ENCODE measurements around the gene PSME3IP1. TPM values are rescaled to one million over a fixed set of nuclear protein-coding genes. Genes with fewer than 3 reads are reported as not detected.

Gene PSME3IP1
- total RNA-seq, 1 experiment from 2014 or later: 103 TPM

DNA sequence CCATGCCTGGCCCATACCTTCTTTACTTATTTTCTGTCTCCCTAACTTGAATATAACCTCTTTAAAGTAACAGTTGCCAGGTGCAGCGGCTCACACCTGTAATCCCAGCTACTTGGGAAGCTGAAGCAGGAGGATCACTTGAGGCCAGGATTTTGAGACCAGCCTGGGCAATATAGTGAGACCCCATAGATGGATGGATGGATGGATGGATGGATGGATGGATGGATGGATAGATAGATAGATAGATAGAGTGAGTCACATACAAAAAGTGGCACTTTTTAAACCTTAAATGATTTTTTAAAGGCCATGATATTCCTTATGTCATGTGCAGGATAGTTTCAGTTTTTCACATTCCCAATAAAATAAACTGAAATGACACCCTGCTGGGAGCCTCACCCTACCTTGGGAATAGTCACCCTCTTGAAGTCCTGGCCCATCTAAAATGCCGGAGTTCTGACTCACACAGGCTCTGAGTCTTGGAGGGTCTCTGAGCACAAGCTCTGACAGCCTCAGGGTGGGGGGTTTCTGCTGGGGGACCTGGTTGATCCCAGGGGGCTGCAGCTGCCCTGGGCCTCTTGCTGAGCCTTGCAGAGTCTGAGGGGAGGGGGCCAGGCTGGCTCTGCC lies 67.3 kb downstream of the PSME3IP1 start:
- no CpG with 5 or more reads among the region's 2 CpGs for WGBS (ENCODE audit: extremely low coverage, insufficient read length, low lambda C conversion rate)
- Histone ChIP-seq H4K8ac (replicated peaks; ENCODE audit: insufficient read length, low read depth, low read length) (no peak overlapping the region), H3T11ph (ENCODE audit: low read length) (no peak overlapping the region), H2BK120ac (ENCODE audit: low read depth, low read length, poor library complexity, severe bottlenecking) (no peak overlapping the region), H3K56ac (ENCODE audit: insufficient read length, low read depth, low read length) (no peak overlapping the region), H3K4me2 (ENCODE audit: insufficient read depth, insufficient read length, low read length) (no peak overlapping the region), H3K23me2 (ENCODE audit: insufficient read length, low read depth, low read length, poor library complexity, severe bottlenecking) (no peaks in the 10 kb centered on the region), H2AFZ (ENCODE audit: low read length) (no peak overlapping the region), H3K79me1 (ENCODE audit: insufficient read depth, low read depth, low read length, poor library complexity, severe bottlenecking) (no peaks in the 10 kb centered on the region), H4K20me1 (ENCODE audit: control insufficient read depth, insufficient read depth, insufficient read length) (no peaks in the 10 kb centered on the region), H3K9ac (ENCODE audit: extremely low read depth, insufficient read length, low read length) (no peak overlapping the region), H2BK20ac (ENCODE audit: low read depth, low read length, poor library complexity, severe bottlenecking) (no peak overlapping the region), H3K23ac (ENCODE audit: insufficient read length, low read depth, low read length) (no peak overlapping the region), H2BK12ac (ENCODE audit: insufficient read length, low read depth, low read length) (no peak overlapping the region), H4K91ac (ENCODE audit: insufficient read length, low read depth, low read length) (no peak overlapping the region), H2BK15ac (ENCODE audit: low read depth, low read length) (no peak overlapping the region), H3K14ac (ENCODE audit: insufficient read depth, low read length) (no peak overlapping the region), H2BK5ac (ENCODE audit: insufficient read length, low read length) (no peak overlapping the region), H4K5ac (ENCODE audit: insufficient read length, low read depth, low read length) (no peak overlapping the region), H3K18ac (ENCODE audit: insufficient read length, low read depth, low read length) (no peak overlapping the region), H3K9me3 (ENCODE audit: control insufficient read depth, low read depth, low read length) (no peaks in the 10 kb centered on the region), H3K27me3 (ENCODE audit: insufficient read depth, low read length) (no peaks in the 10 kb centered on the region), H3K79me2 (ENCODE audit: insufficient read depth, low read length) (no peaks in the 10 kb centered on the region), H3K27ac (ENCODE audit: insufficient read length, low read depth, low read length) (no peak overlapping the region), H2AK5ac (ENCODE audit: insufficient read length, low read length) (no peak overlapping the region), H3K4me1 (ENCODE audit: insufficient read depth, low read length) (peaks cover 6% of the 10 kb centered on the region), H3K4ac (ENCODE audit: low read depth, low read length) (no peak overlapping the region)
- H3K27ac Mint-ChIP-seq: no peak overlapping the region
- peaks cover 1% of the 10 kb centered on the region; the same call in 1 of the 2 replicates for H3K27me3 Mint-ChIP-seq (ENCODE audit: low read depth)
- no peak overlapping the region for H3K4me3 Mint-ChIP-seq
- H3K4me1 Mint-ChIP-seq: peaks cover 11 to 21% of the 10 kb centered on the region in 2 experiments
- no peak for DNase-seq
- peaks cover 0 to 5% (median 4%) of the 10 kb centered on the region in 3 experiments; a peak in 3 of 7 replicates for H3K36me3 Mint-ChIP-seq (ENCODE audit: insufficient read depth in 1 of 3, low read depth in 3 of 3)
- H3K9me3 Mint-ChIP-seq: no peaks in the 10 kb centered on the region
- TF ChIP-seq, protein P1, sequence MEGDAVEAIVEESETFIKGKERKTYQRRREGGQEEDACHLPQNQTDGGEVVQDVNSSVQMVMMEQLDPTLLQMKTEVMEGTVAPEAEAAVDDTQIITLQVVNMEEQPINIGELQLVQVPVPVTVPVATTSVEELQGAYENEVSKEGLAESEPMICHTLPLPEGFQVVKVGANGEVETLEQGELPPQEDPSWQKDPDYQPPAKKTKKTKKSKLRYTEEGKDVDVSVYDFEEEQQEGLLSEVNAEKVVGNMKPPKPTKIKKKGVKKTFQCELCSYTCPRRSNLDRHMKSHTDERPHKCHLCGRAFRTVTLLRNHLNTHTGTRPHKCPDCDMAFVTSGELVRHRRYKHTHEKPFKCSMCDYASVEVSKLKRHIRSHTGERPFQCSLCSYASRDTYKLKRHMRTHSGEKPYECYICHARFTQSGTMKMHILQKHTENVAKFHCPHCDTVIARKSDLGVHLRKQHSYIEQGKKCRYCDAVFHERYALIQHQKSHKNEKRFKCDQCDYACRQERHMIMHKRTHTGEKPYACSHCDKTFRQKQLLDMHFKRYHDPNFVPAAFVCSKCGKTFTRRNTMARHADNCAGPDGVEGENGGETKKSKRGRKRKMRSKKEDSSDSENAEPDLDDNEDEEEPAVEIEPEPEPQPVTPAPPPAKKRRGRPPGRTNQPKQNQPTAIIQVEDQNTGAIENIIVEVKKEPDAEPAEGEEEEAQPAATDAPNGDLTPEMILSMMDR (conservative IDR thresholded peaks at IDR 0.05): no peak

Measured in H9 (cell line).